Measurements from ENCODE around the gene CORO2A.

The CORO2A gene

GRCh38 chr9:98199388-98200033 lies 7.1 kb upstream of the CORO2A start:
- in situ Hi-C loops (cut with MboI; ENCODE audit: low pct_unique_long_range_greater_than_20kb, low sequenced_read_pairs, unreplicated experiment): no loop called here
- DNase-seq (ENCODE audit: low spot score): no peak
- no peak for TF ChIP-seq CTCF (IDR thresholded peaks at IDR 0.05; ENCODE audit: extremely low read depth, insufficient read depth, missing control alignments)

- in situ Hi-C loops (cut with MboI; ENCODE audit: low pct_unique_long_range_greater_than_20kb, low sequenced_read_pairs, unreplicated experiment): no loop called here
- no peak for DNase-seq (ENCODE audit: low spot score)
- TF ChIP-seq CTCF (IDR thresholded peaks at IDR 0.05; ENCODE audit: extremely low read depth, insufficient read depth, missing control alignments): no peak
Measured at GRCh38 chr9:98195671-98196070, 3.2 kb upstream of the CORO2A start.

- no peak for DNase-seq (ENCODE audit: low spot score)
- TF ChIP-seq CTCF (IDR thresholded peaks at IDR 0.05; ENCODE audit: extremely low read depth, insufficient read depth, missing control alignments): no peak
- in situ Hi-C loops (cut with MboI; ENCODE audit: low pct_unique_long_range_greater_than_20kb, low sequenced_read_pairs, unreplicated experiment): no loop called here
Measured at GRCh38 chr9:98193336-98193944, 1.0 kb upstream of the CORO2A start.

GRCh38 chr9:98191671-98192502 lies 550 bp downstream of the CORO2A start:
- no peak for DNase-seq (ENCODE audit: low spot score)
- in situ Hi-C loops (cut with MboI; ENCODE audit: low pct_unique_long_range_greater_than_20kb, low sequenced_read_pairs, unreplicated experiment): no loop called here
- no peak for TF ChIP-seq CTCF (IDR thresholded peaks at IDR 0.05; ENCODE audit: extremely low read depth, insufficient read depth, missing control alignments)

- DNase-seq (ENCODE audit: low spot score): no peak
- TF ChIP-seq CTCF (IDR thresholded peaks at IDR 0.05; ENCODE audit: extremely low read depth, insufficient read depth, missing control alignments): no peak
- in situ Hi-C loops (cut with MboI; ENCODE audit: low pct_unique_long_range_greater_than_20kb, low sequenced_read_pairs, unreplicated experiment): no loop called here
Measured at GRCh38 chr9:98191181-98191608, 1.2 kb downstream of the CORO2A start.

GRCh38 chr9:98190757-98191105 lies 1.7 kb downstream of the CORO2A start:
- TF ChIP-seq CTCF (IDR thresholded peaks at IDR 0.05; ENCODE audit: extremely low read depth, insufficient read depth, missing control alignments): no peak
- in situ Hi-C loops (cut with MboI; ENCODE audit: low pct_unique_long_range_greater_than_20kb, low sequenced_read_pairs, unreplicated experiment): no loop called here
- DNase-seq (ENCODE audit: low spot score): no peak
